HFFc6 (cell line): ENCODE data around the gene PLXNB2. TPM values are rescaled to one million over a fixed set of nuclear protein-coding genes. Genes with fewer than 3 reads are reported as not detected.

Experiments
- DNase-seq: peaks from one replicate; pipeline ENCODE4 v3.0.0-alpha.2; 2018
- H3K27ac Mint-ChIP-seq: 2 replicates; pipeline ENCODE4 v1.8.0; 2020; ENCODE audit warnings: mild to moderate bottlenecking, mixed read lengths
- H3K27me3 Mint-ChIP-seq: 2 replicates; pipeline ENCODE4 v1.8.0; 2021; ENCODE audit warnings: mild to moderate bottlenecking, moderate library complexity, mixed read lengths; ENCODE audit not compliant: insufficient read depth
- H3K36me3 Mint-ChIP-seq: 2 replicates; pipeline ENCODE4 v1.8.0; 2021; ENCODE audit warnings: low read depth, mixed read lengths
- H3K4me1 Mint-ChIP-seq: 2 replicates; pipeline ENCODE4 v1.8.0; 2020; ENCODE audit warnings: low read depth, mixed read lengths
- H3K4me3 Mint-ChIP-seq: 2 replicates; pipeline ENCODE4 v1.8.0; 2020; ENCODE audit warnings: mild to moderate bottlenecking, moderate library complexity, mixed read lengths
- H3K9me3 Mint-ChIP-seq: 2 replicates; pipeline ENCODE4 v1.8.0; 2020; ENCODE audit warnings: mild to moderate bottlenecking, mixed read lengths
- CTCF ChIP-seq: fragments of 200-600 bp; sonication (generic); IDR thresholded peaks from 2 replicates; pipeline ENCODE4 v1.5.0; 2021; ENCODE audit warnings: antibody characterized with exemption, mild to moderate bottlenecking
- total RNA-seq, 6 experiments: library from RNA; stranded (reverse); fragmentation: NEBNext Ultra II Directional; extraction: Animal tissue kit (Norgen Biotek cat#: 25700); gene quantifications; 2 replicates in 1 of 6; 3 replicates in 5 of 6; pipeline ENCODE4 v1.2.3, GENCODE V29; 2021

Gene PLXNB2
- total RNA-seq, 6 experiments from 2014 or later: 280 to 370 (median 291) TPM

GRCh38 chr22:50311606-50312351 is 4.3 kb upstream of the PLXNB2 start:
- DNase-seq: no peak
- Mint-ChIP-seq H3K36me3 (no peaks in the 10 kb centered on the region), H3K4me3 (no peak overlapping the region), H3K4me1 (peaks cover 12% of the 10 kb centered on the region), H3K9me3 (no peaks in the 10 kb centered on the region), H3K27ac (no peak overlapping the region), H3K27me3 (peaks cover 1% of the 10 kb centered on the region)
- TF ChIP-seq CTCF: no peak

DNA sequence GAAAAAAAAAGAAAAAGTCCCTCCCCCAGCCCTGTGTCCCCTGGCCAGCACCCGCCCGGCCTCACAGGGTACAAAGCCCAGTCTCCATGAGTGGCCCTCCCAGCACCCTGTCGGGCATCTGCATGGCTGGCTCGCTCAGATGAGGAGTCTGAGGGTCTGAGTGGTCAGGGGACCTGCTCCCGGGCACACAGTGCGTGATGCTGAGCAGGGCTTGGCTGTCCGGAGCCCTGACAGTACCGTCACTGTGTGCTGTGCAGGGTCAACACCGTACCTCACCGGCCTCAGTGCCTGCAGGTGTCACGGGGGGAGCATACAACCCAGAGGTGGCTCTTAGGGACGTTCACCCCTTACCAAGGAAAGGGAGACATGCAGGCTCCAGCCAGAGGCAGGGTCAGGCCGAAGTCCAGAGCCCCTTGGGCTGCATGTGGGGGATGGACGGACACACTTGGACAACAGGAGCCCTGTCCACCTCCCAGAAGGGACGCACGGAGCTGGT is 3.6 kb upstream of the PLXNB2 start:
- H3K4me3 Mint-ChIP-seq: no peak overlapping the region
- DNase-seq: no peak
- TF ChIP-seq CTCF: no peak
- peaks cover 12% of the 10 kb centered on the region for H3K4me1 Mint-ChIP-seq
- no peaks in the 10 kb centered on the region for H3K36me3 Mint-ChIP-seq
- peaks cover 1% of the 10 kb centered on the region for H3K27me3 Mint-ChIP-seq
- no peaks in the 10 kb centered on the region for H3K9me3 Mint-ChIP-seq
- H3K27ac Mint-ChIP-seq: no peak overlapping the region

DNA sequence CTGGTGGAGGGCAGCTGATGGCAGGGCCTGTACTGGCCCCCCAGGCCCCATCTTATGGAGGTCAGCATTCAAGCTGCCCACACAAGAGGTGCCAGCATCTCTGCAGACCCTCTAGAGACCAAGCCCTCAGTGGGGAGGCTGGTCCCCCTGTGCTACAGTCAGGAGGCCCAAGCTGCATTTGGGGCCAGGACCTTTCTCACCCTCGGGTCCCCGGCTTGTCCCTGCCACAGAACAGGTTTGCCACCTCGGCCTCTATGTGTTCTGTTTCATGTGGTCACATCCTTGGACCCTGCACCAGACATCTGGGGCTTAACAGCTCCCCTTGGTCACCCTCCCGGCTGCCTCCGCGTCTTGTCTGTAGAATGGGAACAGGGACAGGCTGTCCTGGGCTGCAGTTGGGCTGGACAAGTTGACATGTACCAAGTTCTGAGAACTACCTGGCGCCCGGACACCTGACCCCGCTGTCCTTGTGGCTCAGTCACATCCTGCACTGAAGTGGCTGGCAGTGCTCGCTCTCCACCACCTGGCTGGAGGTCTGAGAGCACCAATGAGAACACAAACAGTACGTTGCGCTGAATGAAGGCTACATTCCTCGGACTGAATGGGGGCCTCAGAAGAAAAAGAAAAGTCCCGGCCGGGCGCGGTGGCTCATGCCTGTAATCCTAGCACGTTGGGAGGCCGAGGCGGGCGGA is 2.7 kb upstream of the PLXNB2 start:
- DNase-seq: no peak
- Mint-ChIP-seq H3K27ac (no peak overlapping the region), H3K4me1 (peaks cover 13% of the 10 kb centered on the region), H3K9me3 (no peaks in the 10 kb centered on the region), H3K4me3 (no peak overlapping the region), H3K36me3 (no peaks in the 10 kb centered on the region), H3K27me3 (no peaks in the 10 kb centered on the region; the same call in none of the 2 replicates)
- no peak for TF ChIP-seq CTCF

DNA sequence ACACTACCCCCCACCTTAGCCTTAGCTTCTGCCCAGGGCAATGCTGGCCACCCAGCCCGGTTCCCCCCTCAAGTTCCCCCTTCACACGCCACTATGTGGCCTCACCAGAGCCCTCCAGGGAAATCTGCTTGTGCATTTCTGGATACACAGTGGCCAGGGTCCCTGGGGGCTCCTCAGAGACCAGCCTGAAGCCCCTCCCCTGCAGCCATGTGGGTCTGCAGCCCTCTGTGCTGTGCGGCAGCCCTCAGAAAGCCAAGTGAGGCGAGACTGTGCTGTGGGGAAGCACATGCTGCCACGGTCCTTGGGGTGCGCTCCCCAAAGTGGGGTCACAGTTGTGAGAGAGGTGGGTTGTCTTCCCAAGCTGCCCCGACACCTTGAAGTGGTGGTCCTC is 2.1 kb upstream of the PLXNB2 start:
- Mint-ChIP-seq H3K36me3 (no peaks in the 10 kb centered on the region), H3K4me3 (no peak overlapping the region), H3K4me1 (peaks cover 19% of the 10 kb centered on the region), H3K27me3 (no peaks in the 10 kb centered on the region; the same call in 1 of the 2 replicates), H3K27ac (no peak overlapping the region; the same call in 1 of the 2 replicates), H3K9me3 (no peaks in the 10 kb centered on the region)
- TF ChIP-seq CTCF: no peak
- no peak for DNase-seq

DNA sequence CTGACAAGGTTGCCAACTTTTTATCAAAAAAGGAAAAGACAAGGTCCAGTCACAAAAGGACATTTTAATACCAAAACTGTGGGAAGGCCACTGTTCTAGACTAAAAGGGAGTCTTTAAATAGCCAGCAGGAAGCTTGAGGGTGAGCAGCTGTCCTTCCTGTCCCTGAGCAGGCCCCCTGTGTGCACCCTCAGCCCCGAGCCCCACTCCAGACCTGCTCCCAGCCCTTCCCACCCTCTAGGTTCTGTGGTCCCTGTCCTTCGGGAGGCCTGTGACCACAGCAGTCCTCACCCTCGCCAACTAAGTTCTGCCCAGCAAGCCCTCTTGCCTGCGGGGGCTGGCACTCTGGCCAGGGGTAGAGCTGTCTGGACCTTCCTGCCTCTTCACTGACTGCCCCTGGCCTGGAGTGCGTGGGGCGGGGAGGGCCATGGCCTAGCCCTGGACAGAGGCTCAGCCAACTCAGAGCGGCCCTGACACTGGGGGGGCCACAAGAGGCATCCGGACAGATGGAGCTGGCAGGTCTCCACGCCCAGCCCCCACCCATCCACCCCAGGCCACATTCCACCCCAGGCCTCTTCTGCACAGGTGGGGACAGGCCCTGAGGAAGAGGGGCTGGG is 1.6 kb upstream of the PLXNB2 start:
- DNase-seq: no peak
- peaks cover 24% of the 10 kb centered on the region for H3K4me1 Mint-ChIP-seq
- peaks cover 3% of the 10 kb centered on the region for H3K27me3 Mint-ChIP-seq
- peak overlapping the region; percentile 93 for H3K27ac Mint-ChIP-seq
- no peaks in the 10 kb centered on the region for H3K9me3 Mint-ChIP-seq
- TF ChIP-seq CTCF: no peak
- peak overlapping the region; percentile 54 for H3K4me3 Mint-ChIP-seq
- H3K36me3 Mint-ChIP-seq: no peaks in the 10 kb centered on the region
